Epithelial cell of proximal tubule (primary cell): ENCODE measurements around the gene GOLGA8S. TPM values are rescaled to one million over a fixed set of nuclear protein-coding genes. Genes with fewer than 3 reads are reported as not detected.
A peak's percentile ranks its signal among the peaks of the same experiment; 100 is the strongest.
"Not testable (repeated sequence)": the region's sequence is repeated elsewhere in the genome, so short reads cannot be mapped to it uniquely, and the experiment has no call there.

ENCODE experiments used
- DNase-seq: peaks from one replicate; pipeline ENCODE4 v3.0.0-alpha.2; 2011; ENCODE audit warnings: low read depth
- H3K4me3 ChIP-seq: 2 replicates; pipeline ENCODE4 v1.5.1; 2011; ENCODE audit warnings: low read depth, mild to moderate bottlenecking, low read length
- total RNA-seq: library from RNA; depleted of rRNA; stranded (reverse); fragments of >200 nt; gene quantifications from 2 replicates; pipeline ENCODE4 v1.2.3, GENCODE V29; 2015
- TF ChIP-seq, protein P1 (sequence below): conservative IDR thresholded peaks from 2 replicates; pipeline ENCODE4 v1.5.1; 2012; ENCODE audit warnings: low read depth, mild to moderate bottlenecking, low read length

Gene GOLGA8S, protein sequence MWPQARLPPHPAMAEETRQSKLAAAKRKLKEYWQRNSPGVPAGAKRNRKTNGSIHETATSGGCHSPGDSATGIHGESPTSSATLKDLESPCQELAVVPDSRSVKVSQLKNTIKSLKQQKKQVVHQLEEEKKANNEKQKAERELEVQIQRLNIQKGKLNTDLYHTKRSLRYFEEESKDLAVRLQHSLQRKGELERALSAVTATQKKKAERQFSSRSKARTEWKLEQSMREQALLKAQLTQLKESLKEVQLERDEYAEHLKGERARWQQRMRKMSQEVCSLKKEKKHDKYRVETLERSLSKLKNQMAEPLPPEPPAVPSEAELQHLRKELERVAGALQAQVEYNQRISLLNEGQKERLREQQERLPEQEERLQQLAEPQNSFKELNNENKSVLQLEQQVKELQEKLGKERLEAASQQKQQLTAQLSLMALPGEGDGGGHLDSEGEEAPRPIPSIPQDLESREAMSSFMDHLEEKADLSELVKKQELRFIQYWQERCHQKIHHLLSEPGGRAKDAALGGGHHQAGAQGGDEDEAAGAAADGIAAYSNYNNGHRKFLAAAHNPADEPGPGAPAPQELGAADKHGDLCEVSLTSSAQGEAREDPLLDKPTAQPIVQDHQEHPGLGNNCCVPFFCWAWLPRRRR
- total RNA-seq: not detected in 2 replicates

DNA sequence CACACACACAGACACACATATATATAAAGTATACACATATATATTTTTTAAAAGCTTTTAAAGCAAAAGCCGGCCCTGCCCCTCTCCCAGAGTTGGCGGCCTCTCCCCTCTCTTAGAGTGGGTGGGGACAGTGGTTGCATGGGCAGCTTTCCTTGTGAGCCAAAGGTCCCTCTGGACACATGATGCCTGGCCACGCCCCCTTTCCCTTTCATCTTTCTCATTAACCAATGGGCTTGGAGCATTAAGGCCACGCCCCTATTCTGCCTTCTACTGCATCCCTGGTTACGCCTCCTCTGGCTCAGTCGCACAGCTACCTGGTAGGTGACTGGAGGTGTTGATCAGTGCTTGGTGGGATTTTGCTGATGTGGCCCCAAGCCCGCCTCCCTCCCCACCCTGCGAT, at the start of gene GOLGA8S:
Gene GOLGA8S (plus strand): TSS at position 301 of the 400 bp plus-strand sequence. CDS start 62 bp downstream, at position 363.
- H3K4me3 ChIP-seq: not testable (repeated sequence)

GRCh38 chr15:23304805-23305204, 49.7 kb upstream of the GOLGA8S start:
- peak overlapping the region; percentile 56 for H3K4me3 ChIP-seq
- DNase-seq: not testable (repeated sequence)

More for the DNA sequence above, at the start of gene GOLGA8S:
- not testable (repeated sequence) for DNase-seq

DNA sequence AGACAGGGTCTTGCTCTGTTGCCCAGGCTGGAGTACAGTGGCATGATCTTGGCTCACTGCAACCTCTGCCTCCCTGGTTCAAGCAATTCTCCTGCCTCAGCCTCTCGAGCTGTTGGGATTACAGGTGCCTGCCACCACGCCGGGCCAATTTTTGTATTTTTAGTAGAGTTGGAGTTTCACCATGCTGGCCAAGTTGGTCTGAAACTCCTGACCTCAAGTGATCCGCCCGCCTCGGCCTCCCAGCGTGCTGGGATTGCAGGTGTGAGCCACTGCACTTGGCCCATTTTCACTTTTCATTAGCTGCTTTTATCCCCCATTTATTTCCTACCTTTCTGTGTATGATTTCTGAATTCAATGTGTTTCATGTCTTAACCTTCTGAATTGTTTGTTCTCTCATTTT, 48.6 kb upstream of the GOLGA8S start:
- not testable (repeated sequence) for DNase-seq, H3K4me3 ChIP-seq

GRCh38 chr15:23311233-23311632, 43.3 kb upstream of the GOLGA8S start:
- not testable (repeated sequence) for H3K4me3 ChIP-seq, DNase-seq

GRCh38 chr15:23334096-23334495, 20.5 kb upstream of the GOLGA8S start, which contains the start of gene GOLGA6L26:
GOLGA6L26 (minus strand) TSS chr15:23334196; CDS start chr15:23334135, 61 bp downstream.
- not testable (repeated sequence) for H3K4me3 ChIP-seq, DNase-seq

DNA sequence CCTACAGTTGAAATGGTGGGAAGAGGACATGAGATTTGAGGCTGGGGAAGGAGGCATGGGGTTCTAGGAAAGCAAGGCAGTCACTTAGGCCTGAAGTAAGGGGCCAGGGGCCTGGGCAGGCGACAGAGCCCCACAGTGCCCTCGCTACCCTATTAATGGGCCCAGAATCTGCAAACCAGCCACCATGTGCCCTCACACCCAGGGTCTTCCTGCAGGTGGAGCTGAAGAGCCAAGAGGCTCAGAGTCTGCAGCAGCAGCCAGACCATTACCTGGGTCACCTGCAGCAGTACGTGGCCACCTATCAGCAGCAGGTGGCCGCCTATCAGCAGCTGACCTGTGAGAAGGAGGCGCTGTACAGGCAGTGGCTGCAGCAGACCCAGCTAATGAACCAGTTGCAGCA, 8.1 kb downstream of the GOLGA8S start:
- not testable (repeated sequence) for DNase-seq, H3K4me3 ChIP-seq
- TF ChIP-seq, protein P1, sequence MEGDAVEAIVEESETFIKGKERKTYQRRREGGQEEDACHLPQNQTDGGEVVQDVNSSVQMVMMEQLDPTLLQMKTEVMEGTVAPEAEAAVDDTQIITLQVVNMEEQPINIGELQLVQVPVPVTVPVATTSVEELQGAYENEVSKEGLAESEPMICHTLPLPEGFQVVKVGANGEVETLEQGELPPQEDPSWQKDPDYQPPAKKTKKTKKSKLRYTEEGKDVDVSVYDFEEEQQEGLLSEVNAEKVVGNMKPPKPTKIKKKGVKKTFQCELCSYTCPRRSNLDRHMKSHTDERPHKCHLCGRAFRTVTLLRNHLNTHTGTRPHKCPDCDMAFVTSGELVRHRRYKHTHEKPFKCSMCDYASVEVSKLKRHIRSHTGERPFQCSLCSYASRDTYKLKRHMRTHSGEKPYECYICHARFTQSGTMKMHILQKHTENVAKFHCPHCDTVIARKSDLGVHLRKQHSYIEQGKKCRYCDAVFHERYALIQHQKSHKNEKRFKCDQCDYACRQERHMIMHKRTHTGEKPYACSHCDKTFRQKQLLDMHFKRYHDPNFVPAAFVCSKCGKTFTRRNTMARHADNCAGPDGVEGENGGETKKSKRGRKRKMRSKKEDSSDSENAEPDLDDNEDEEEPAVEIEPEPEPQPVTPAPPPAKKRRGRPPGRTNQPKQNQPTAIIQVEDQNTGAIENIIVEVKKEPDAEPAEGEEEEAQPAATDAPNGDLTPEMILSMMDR: peak; percentile 8

GRCh38 chr15:23364261-23364660, 9.7 kb downstream of the GOLGA8S start:
- DNase-seq, H3K4me3 ChIP-seq: not testable (repeated sequence)

DNA sequence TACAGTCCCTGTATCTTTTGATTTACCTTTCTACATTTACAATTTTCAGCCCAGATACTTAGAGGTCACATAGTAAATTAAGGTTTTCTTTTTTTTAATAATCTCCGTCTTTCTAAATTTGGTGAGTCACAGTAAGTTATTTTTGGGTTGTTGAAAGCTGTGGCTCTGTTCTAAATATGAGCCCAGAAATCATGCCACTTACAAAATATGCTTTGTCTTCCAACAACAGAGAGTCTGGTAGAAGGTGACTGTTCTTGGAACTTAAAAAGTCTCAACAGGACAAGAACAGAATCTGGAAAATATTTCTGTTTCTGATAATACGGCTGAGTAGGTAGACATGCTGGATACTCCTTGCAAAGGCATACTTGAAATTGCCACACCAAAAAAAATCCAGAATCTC, 16.0 kb downstream of the GOLGA8S start:
- no peak for DNase-seq
- TF ChIP-seq, protein P1: no peak
- no peak overlapping the region for H3K4me3 ChIP-seq

DNA sequence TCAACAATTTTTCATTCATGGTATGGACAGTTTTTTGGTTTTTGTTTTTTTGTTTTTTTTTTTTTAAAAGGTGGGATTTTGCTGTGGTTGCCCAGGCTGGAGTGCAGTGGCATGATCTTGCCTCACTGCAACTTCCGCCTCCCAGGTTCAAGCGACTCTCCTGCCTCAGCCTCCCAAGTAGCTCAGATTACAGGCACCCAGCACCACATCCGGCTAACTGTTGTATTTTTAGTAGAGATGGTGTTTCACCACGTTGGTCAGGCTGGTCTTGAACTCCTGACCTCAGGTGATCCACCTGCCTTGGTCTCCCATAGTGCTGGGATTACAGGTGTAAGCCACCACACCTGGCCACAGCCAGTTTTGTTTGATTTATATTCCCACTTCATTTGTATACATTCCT, 16.6 kb downstream of the GOLGA8S start:
- not testable (repeated sequence) for DNase-seq, H3K4me3 ChIP-seq

- not testable (repeated sequence) for H3K4me3 ChIP-seq, DNase-seq
Measured at GRCh38 chr15:23371868-23372267, 17.3 kb downstream of the GOLGA8S start.

GRCh38 chr15:23372284-23372683, 17.7 kb downstream of the GOLGA8S start:
- H3K4me3 ChIP-seq: no peak overlapping the region
- no peak for DNase-seq
- TF ChIP-seq, protein P1: no peak

DNA sequence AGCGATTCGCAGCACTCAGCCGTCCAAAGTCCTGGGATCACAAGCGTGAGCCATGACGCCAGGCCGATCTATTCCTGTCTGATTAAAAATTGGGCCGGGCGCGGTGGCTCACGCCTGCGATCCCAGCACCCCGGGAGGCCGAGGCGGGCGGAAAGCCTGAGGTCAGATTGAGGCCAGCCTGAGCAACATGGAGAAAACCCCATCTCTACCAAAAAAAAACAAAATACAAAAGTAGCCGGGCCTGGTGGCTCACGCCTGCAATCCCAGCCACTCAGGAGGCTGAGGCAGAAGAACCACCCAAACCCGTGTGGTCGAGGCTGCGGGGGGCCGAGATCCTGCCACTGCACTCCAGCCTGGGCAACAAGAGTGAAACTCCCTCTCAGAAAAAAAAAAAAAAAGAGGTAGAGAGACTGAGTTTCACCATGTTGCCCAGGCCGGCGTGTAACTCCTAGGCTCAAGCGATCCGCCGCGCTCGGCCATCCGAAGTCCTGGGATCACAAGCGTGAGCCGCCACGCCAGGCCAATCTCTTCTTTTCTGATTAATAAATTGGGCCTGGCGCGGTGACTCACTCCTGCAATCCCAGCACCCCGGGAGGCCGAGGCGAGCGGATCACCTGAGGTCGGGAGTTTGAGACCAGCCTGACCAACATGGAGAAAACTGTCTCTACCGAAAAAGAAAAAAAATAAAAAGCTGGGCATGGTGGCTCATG, 18.5 kb downstream of the GOLGA8S start:
- not testable (repeated sequence) for H3K4me3 ChIP-seq, DNase-seq

DNA sequence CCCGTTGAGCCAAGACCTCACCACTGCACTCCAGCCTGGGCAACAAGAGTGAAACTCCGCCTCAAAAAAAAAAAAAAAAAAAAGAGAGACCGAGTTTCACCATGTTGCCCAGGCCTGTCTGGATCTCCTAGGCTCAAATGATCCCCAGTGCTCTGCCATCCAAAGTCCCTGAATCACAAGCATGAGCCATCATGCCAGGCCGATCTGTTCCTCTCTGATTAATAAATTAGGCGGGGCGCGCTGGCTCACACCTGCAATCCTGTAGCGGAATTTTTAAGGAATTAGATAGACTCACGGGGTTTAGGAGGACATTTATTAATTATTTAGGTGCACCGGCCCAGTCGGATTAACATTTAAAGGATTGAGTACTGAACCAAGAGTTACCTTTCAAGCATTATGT, 19.7 kb downstream of the GOLGA8S start:
- H3K4me3 ChIP-seq, DNase-seq: not testable (repeated sequence)

- H3K4me3 ChIP-seq, DNase-seq: not testable (repeated sequence)
Measured at GRCh38 chr15:23378946-23379345, 24.4 kb downstream of the GOLGA8S start.

DNA sequence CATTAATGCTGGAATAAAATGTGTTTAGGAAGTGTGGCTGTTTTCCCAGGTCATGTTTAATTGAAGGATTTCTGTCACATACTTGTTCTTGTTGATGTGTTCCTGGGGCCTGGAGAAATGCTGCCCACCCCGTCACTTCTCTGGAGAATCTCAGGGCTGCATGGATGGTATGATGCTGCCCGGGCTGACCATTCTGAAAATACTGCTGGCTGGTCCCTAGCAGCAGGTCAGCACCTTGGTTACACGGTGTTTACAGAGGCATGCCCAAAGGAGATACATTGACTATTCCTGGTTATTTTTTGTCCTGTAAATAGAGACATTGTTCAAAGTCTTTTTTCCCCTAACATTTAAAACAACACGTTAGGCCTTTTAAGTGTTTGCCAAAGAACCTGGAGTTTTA, 26.2 kb downstream of the GOLGA8S start:
- not testable (repeated sequence) for DNase-seq, H3K4me3 ChIP-seq
